Peyer's patch (tissue), 4 donors: ENCODE measurements around the gene RPS8. TPM values are rescaled to one million over a fixed set of nuclear protein-coding genes. Genes with fewer than 3 reads are reported as not detected.

Source experiments
- DNase-seq, 3 donors: peaks; one replicate each; pipeline ENCODE4 v3.0.0-alpha.2; 2017 to 2019
- H3K27ac ChIP-seq, 4 donors: fragments of 200-600 bp; sonication (generic); one replicate each; pipeline ENCODE4 v1.5.1; 2016 to 2019
- H3K27me3 ChIP-seq, 2 donors: fragments of 200-600 bp; sonication (generic); one replicate each; pipeline ENCODE4 v1.5.1; 2019
- H3K36me3 ChIP-seq, 3 donors: fragments of 200-600 bp; sonication (generic); one replicate each; pipeline ENCODE4 v1.5.1; 2016 to 2019
- H3K4me1 ChIP-seq, 4 donors: fragments of 200-600 bp; sonication (generic); one replicate each; pipeline ENCODE4 v1.5.1; 2016 to 2019
- H3K4me3 ChIP-seq, 4 donors: fragments of 200-600 bp; sonication (generic); 1 replicate in 3 of 4; 2 replicates in 1 of 4; pipeline ENCODE4 v1.5.1; 2016 to 2019; ENCODE audit warnings: mild to moderate bottlenecking in 1 of 4
- H3K9me3 ChIP-seq, 4 donors: fragments of 200-600 bp; sonication (generic); one replicate each; pipeline ENCODE4 v1.5.1; 2016 to 2019; ENCODE audit warnings: mild to moderate bottlenecking in 1 of 4
- CTCF ChIP-seq, 6 experiments: fragments of 450-650 bp in 4 of 6; fragments of 200-600 bp in 2 of 6; sonication (generic) in 1 of 6; IDR thresholded peaks; one replicate each; pipeline ENCODE4 v1.5.1; 2017 to 2019; ENCODE audit warnings: antibody characterized with exemption in 6 of 6, mild to moderate bottlenecking in 3 of 6, moderate library complexity in 1 of 6
- POLR2A ChIP-seq, 2 donors: fragments of 450-650 bp; IDR thresholded peaks; one replicate each; pipeline ENCODE4 v1.5.1; 2017; ENCODE audit warnings: antibody characterized with exemption in 2 of 2, mild to moderate bottlenecking in 2 of 2, moderate library complexity in 2 of 2
- total RNA-seq, 4 donors: library from RNA; depleted of rRNA; stranded (reverse); fragments of >200 nt; gene quantifications; one replicate each; pipeline ENCODE4 v1.1.0, GENCODE V29; 2016

Gene RPS8
- total RNA-seq, 4 donors from 2014 or later, result 456 to 1,875 (median 819) TPM

- Histone ChIP-seq H3K27me3 (no peaks in the 10 kb centered on the region), H3K9me3 (no peaks in the 10 kb centered on the region), H3K27ac (peak overlapping the region; percentile 43 to 98 (median 74)), H3K36me3 (peaks cover 0 to 34% (median 0%) of the 10 kb centered on the region in 3 donors), H3K4me1 (peaks cover 4 to 38% (median 14%) of the 10 kb centered on the region in 4 donors), H3K4me3 (peak overlapping the region; percentile 66 to 89 (median 75))
- no peak for TF ChIP-seq POLR2A (IDR thresholded peaks at IDR 0.05)
- no peak for TF ChIP-seq CTCF (IDR thresholded peaks at IDR 0.05)
- peak in 2 of 3 donors; percentile 48 to 66 for DNase-seq
These were observed 26.4 kb downstream of the RPS8 start for GRCh38 chr1:44801491-44802305.

- Histone ChIP-seq H3K4me1 (peaks cover 12 to 46% (median 22%) of the 10 kb centered on the region in 4 donors), H3K36me3 (peaks cover 0 to 34% (median 0%) of the 10 kb centered on the region in 3 donors), H3K9me3 (no peaks in the 10 kb centered on the region), H3K27ac (peak overlapping the region; percentile 43 to 98 (median 74)), H3K4me3 (peak overlapping the region; percentile 66 to 89 (median 75)), H3K27me3 (no peaks in the 10 kb centered on the region)
- TF ChIP-seq POLR2A (IDR thresholded peaks at IDR 0.05) (no peak), CTCF (IDR thresholded peaks at IDR 0.05) (no peak)
- DNase-seq, result peak; percentile 49 to 55 (median 53)
These were observed 27.1 kb downstream of the RPS8 start for GRCh38 chr1:44802306-44803061.

- peak in 1 of 3 donors; percentile 41 for DNase-seq
- TF ChIP-seq POLR2A (IDR thresholded peaks at IDR 0.05), result no peak
- TF ChIP-seq CTCF (IDR thresholded peaks at IDR 0.05), result no peak
- Histone ChIP-seq H3K27ac (peak overlapping the region in 3 of 4 donors; percentile 43 to 98 (median 92)), H3K36me3 (peaks cover 0 to 34% (median 0%) of the 10 kb centered on the region in 3 donors), H3K4me3 (peak overlapping the region in 1 of 4 donors; percentile 89), H3K4me1 (peaks cover 13 to 51% (median 27%) of the 10 kb centered on the region in 4 donors), H3K27me3 (no peaks in the 10 kb centered on the region), H3K9me3 (no peaks in the 10 kb centered on the region)
These were observed 27.6 kb downstream of the RPS8 start for GRCh38 chr1:44803062-44803311.

- peak in 2 of 3 donors; percentile 47 to 48 for DNase-seq
- H3K27me3 ChIP-seq, result no peaks in the 10 kb centered on the region
- TF ChIP-seq POLR2A (IDR thresholded peaks at IDR 0.05), result no peak
- no peak for TF ChIP-seq CTCF (IDR thresholded peaks at IDR 0.05)
- H3K36me3 ChIP-seq, result peaks cover 0 to 34% (median 0%) of the 10 kb centered on the region in 3 donors
- H3K27ac ChIP-seq, result peak overlapping the region in 2 of 4 donors; percentile 43 to 98
- H3K4me1 ChIP-seq, result peaks cover 13 to 56% (median 32%) of the 10 kb centered on the region in 4 donors
- no peak overlapping the region for H3K4me3 ChIP-seq
- no peaks in the 10 kb centered on the region for H3K9me3 ChIP-seq
These were observed 28.2 kb downstream of the RPS8 start for GRCh38 chr1:44803312-44804095.
